Osteoblast (primary cell): ENCODE data around the gene GALR2. TPM values are rescaled to one million over a fixed set of nuclear protein-coding genes. Genes with fewer than 3 reads are reported as not detected.

ENCODE experiments used
- DNase-seq: peaks from one replicate; pipeline ENCODE4 v3.0.0; 2011; ENCODE audit warnings: low spot score, mixed read lengths; ENCODE audit not compliant: insufficient read length; ENCODE audit errors: missing footprints
- H2AFZ ChIP-seq: 2 replicates; pipeline ENCODE4 v1.6.0; 2011; ENCODE audit warnings: mild to moderate bottlenecking, low read length
- H3K27ac ChIP-seq: 2 replicates; pipeline ENCODE4 v1.5.1; 2011; ENCODE audit warnings: mild to moderate bottlenecking, low read depth, low read length, moderate library complexity
- H3K27me3 ChIP-seq: 2 replicates; pipeline ENCODE4 v1.6.0; 2012; ENCODE audit warnings: mild to moderate bottlenecking, control low read depth, inconsistent platforms, low read length, moderate library complexity; ENCODE audit not compliant: insufficient read depth
- H3K36me3 ChIP-seq: 2 replicates; pipeline ENCODE4 v1.5.1; 2011; ENCODE audit warnings: mild to moderate bottlenecking, low read length, control low read depth, moderate library complexity; ENCODE audit not compliant: insufficient read depth
- H3K4me1 ChIP-seq: 2 replicates; pipeline ENCODE4 v1.5.1; 2011; ENCODE audit warnings: mild to moderate bottlenecking, low read length, control low read depth, moderate library complexity; ENCODE audit not compliant: insufficient read depth
- H3K4me2 ChIP-seq: 2 replicates; pipeline ENCODE4 v1.6.0; 2011; ENCODE audit warnings: mild to moderate bottlenecking, low read length; ENCODE audit not compliant: insufficient read depth
- H3K4me3 ChIP-seq: fragments of 200-600 bp; sonication (generic); 3 replicates; pipeline ENCODE4 v1.5.1; 2012; ENCODE audit warnings: mild to moderate bottlenecking, low read length, inconsistent platforms; ENCODE audit not compliant: insufficient read depth
- H3K79me2 ChIP-seq: 2 replicates; pipeline ENCODE4 v1.6.0; 2012; ENCODE audit warnings: mild to moderate bottlenecking, low read length, control low read depth, inconsistent platforms; ENCODE audit not compliant: insufficient read depth
- H3K9me3 ChIP-seq: 2 replicates; pipeline ENCODE4 v1.5.1; 2011; ENCODE audit warnings: low read depth, low read length, control low read depth
- H4K20me1 ChIP-seq: 2 replicates; pipeline ENCODE4 v1.6.0; 2012; ENCODE audit warnings: mild to moderate bottlenecking, low read length, control low read depth; ENCODE audit not compliant: insufficient read depth
- total RNA-seq: library from RNA; depleted of rRNA; stranded (reverse); fragments of >200 nt; gene quantifications from 2 replicates; pipeline ENCODE4 v1.2.3, GENCODE V29; 2012
- TF ChIP-seq, protein P1 (sequence below): IDR thresholded peaks from 2 replicates; pipeline ENCODE4 v1.5.1; 2011; ENCODE audit warnings: mild to moderate bottlenecking, low read depth, low read length, moderate library complexity; ENCODE audit errors: extremely low read depth

GALR2 gene
- total RNA-seq, 1 donor, result not detected

DNA sequence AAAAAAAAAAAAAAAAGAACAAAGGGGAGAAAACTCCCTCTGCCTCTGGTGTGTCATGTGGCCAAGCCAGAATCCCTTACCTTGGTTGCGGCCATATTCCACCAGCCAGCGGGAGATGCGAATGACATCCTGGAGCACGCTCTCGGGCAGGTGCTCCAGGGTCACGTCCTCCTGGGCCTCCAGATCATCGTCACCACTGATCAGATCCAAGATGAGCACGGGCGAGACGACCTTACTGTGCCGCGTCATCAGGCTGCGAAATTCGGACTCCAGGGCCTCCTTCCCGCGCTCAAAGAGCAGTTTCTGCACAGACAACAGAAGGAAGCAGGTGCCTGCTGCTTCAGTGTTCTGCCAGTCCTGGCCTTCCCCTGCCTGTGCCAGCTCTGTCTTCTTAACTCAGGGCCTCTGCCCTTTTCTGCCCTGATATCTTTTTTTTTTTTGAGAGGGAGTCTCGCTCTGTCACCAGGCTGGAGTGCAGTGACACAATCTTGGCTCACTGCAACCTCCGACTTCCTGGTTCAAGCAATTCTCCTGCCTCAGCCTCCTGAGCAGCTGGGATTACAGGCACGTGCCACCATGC lies 23.2 kb downstream of the GALR2 start:
- Histone ChIP-seq H2AFZ (no peak overlapping the region), H3K36me3 (peaks cover 67% of the 10 kb centered on the region), H4K20me1 (peaks cover 16% of the 10 kb centered on the region), H3K4me1 (peaks cover 8% of the 10 kb centered on the region), H3K27me3 (no peaks in the 10 kb centered on the region), H3K4me3 (no peak overlapping the region), H3K9me3 (no peaks in the 10 kb centered on the region), H3K27ac (no peak overlapping the region), H3K79me2 (peaks cover 15% of the 10 kb centered on the region), H3K4me2 (no peak overlapping the region)
- peak; percentile 4 for DNase-seq
- TF ChIP-seq, protein P1, sequence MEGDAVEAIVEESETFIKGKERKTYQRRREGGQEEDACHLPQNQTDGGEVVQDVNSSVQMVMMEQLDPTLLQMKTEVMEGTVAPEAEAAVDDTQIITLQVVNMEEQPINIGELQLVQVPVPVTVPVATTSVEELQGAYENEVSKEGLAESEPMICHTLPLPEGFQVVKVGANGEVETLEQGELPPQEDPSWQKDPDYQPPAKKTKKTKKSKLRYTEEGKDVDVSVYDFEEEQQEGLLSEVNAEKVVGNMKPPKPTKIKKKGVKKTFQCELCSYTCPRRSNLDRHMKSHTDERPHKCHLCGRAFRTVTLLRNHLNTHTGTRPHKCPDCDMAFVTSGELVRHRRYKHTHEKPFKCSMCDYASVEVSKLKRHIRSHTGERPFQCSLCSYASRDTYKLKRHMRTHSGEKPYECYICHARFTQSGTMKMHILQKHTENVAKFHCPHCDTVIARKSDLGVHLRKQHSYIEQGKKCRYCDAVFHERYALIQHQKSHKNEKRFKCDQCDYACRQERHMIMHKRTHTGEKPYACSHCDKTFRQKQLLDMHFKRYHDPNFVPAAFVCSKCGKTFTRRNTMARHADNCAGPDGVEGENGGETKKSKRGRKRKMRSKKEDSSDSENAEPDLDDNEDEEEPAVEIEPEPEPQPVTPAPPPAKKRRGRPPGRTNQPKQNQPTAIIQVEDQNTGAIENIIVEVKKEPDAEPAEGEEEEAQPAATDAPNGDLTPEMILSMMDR, result no peak

DNA sequence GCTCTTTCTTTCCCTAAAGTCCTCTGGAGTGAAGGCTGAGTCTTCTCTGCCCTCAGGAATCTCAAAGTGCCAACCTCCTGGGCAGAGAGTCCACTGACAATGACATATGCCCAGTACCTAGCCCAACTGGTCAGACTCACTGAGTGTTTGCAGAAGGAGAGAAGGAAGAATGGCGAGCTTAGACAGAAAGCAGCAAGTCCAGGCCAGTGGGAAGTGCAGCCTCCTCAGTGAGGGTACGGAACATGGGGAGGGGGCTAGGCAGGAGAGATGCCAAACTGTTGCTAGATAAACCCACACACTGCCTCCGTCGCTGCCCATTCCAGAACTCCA lies 28.3 kb downstream of the GALR2 start:
- Histone ChIP-seq H3K4me2 (peak overlapping the region; percentile 95), H3K36me3 (peaks cover 30% of the 10 kb centered on the region), H3K27me3 (no peaks in the 10 kb centered on the region), H3K27ac (peak overlapping the region; percentile 87), H4K20me1 (no peaks in the 10 kb centered on the region), H2AFZ (peak overlapping the region; percentile 100), H3K9me3 (no peaks in the 10 kb centered on the region), H3K4me1 (peaks cover 9% of the 10 kb centered on the region), H3K79me2 (peaks cover 23% of the 10 kb centered on the region), H3K4me3 (peak overlapping the region; percentile 98)
- TF ChIP-seq, protein P1, result no peak
- peak; percentile 79 for DNase-seq

DNA sequence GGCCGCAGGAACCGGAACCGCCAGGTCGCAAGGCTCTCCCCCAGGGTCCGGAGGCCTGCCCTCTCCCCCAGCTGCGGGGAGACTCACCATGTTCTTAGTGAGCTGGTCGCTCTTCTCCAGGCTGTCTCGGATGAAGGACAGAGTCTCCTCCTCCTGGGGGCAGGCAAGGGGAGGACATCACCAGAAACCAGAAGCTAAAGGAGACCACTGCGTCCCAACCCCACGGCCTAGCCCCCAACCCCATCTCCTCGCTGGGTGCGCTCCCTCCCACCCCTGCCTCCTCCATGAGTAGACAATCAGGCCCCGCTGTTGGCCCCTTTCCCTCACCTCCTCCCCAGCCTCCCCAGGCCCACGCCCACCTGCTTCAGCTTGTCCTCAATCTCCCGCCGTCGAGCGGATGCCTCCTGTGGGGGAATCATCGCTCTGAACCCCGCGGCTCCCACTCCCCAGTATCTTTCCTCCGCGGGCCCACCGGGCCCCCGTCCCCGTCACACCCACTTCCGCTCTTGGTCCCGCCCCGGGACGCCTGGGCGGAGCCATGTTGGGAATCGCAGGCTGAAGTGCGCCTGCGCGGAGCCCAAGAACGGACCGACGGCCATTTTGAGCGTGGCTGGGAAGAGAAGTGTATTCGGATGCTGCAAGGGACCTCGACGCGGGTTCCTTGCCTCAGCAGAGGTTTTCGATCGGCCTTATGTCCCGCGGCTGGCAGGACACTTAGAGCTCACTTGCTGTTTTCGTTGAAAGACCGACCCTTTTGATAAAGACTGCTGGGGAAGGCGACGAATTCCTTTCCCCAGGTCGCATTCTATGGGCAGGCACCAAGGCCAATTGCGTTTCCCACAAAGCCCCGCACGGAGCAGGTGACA lies 28.9 kb downstream of the GALR2 start, which contains the start of gene EXOC7:
EXOC7 (minus strand) TSS at position 514 of the 866 bp plus-strand sequence; CDS start at position 419, 95 bp downstream.
- no peaks in the 10 kb centered on the region for H3K9me3 ChIP-seq
- H3K36me3 ChIP-seq, result peaks cover 29% of the 10 kb centered on the region
- H3K4me3 ChIP-seq, result peak within 1 kb of the TSS; percentile 98
- H3K27ac ChIP-seq, result peak within 1 kb of the TSS; percentile 87
- peak within 1 kb of the TSS; percentile 100 for H2AFZ ChIP-seq
- peak within 1 kb of the TSS; percentile 95 for H3K4me2 ChIP-seq
- DNase-seq, result peak; percentile 97
- peaks cover 23% of the 10 kb centered on the region for H3K79me2 ChIP-seq
- H3K27me3 ChIP-seq, result no peaks in the 10 kb centered on the region
- peaks cover 9% of the 10 kb centered on the region for H3K4me1 ChIP-seq
- TF ChIP-seq, protein P1, result no peak
- H4K20me1 ChIP-seq, result no peaks in the 10 kb centered on the region
